Hematopoietic multipotent progenitor cell treated with erythropoietin and hydrocortisone succinate and interleukin-3 and kit ligand, for 15 days (in vitro differentiated cells): Measurements from ENCODE around the gene SV2C.

Experiments used
- DNase-seq: peaks from one replicate; pipeline ENCODE4 v3.0.0-alpha.2; 2015; ENCODE audit warnings: low spot score

The SV2C gene

GRCh38 chr5:76345582-76345981 is 262.4 kb downstream of the SV2C start:
- no peak for DNase-seq

- no peak for DNase-seq
Measured at GRCh38 chr5:76351176-76351575, 268.0 kb downstream of the SV2C start.

- DNase-seq = no peak
Measured at GRCh38 chr5:76351577-76351976, 268.4 kb downstream of the SV2C start.

GRCh38 chr5:76356887-76357286 is 273.7 kb downstream of the SV2C start:
- no peak for DNase-seq

GRCh38 chr5:76363352-76364225 is 280.4 kb downstream of the SV2C start:
- DNase-seq = peak; percentile 94

- DNase-seq = no peak
Measured at GRCh38 chr5:76364226-76364589, 281.0 kb downstream of the SV2C start.

- no peak for DNase-seq
Measured at GRCh38 chr5:76365561-76365960, 282.4 kb downstream of the SV2C start.

DNA sequence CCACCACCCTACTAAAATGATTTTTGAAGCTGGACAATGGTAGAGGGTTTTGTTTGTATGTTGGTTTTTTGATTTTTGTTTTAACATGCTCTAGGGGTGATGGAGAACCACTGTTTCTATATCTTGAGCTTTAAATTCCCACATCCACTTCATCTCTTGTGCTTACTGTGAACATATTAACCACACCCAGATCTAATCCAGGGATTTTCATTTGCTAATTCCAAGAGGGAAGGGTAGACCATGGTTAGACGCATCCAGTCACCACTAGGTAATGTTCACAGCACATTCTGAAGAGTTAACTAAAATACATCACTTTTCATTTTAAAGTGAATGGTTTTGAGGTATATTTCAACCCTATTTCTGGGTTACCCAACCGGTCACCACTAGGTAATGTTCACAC is 283.4 kb downstream of the SV2C start:
- DNase-seq = peak; percentile 31

- DNase-seq = peak; percentile 34
Measured at GRCh38 chr5:76367623-76368371, 284.6 kb downstream of the SV2C start.

- DNase-seq = no peak
Measured at GRCh38 chr5:76368941-76369340, 285.8 kb downstream of the SV2C start.

DNA sequence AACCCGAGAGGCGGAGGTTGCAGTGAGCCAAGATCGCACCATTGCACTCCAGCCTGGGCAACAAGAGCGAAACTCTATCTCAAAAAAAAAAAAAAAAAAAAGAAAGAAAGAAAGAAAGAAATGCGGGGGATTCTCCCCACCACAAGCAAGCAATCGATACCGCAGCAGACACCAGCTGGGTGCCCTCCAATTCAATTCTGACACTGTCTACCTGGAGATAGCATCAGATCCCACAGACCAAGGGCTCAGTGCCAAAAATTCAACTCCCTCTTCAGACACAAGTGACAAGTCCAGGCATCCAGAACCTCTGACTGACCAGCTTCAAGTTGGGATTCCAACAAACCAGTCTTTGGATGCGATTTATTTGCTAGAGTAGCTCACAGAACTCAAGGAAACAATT is 286.5 kb downstream of the SV2C start:
- peak; percentile 32 for DNase-seq

DNA sequence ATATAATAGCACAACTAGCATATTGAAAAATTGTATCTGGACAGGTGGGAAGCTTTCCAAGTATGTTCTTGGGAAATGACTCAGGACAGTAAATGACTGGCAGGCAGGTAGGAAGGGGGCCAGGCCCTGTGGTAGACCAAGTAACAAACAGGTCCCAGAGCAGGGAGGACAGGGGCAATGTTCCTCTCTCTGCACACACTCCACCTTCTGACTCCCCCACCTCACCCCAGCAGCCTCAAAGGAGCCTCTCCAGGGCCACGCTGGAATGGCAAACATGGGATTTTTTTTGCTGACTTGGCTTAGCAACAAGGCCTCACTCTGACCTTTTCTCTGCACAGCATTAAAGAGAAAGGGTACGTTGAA is 288.8 kb downstream of the SV2C start:
- peak; percentile 33 for DNase-seq

DNA sequence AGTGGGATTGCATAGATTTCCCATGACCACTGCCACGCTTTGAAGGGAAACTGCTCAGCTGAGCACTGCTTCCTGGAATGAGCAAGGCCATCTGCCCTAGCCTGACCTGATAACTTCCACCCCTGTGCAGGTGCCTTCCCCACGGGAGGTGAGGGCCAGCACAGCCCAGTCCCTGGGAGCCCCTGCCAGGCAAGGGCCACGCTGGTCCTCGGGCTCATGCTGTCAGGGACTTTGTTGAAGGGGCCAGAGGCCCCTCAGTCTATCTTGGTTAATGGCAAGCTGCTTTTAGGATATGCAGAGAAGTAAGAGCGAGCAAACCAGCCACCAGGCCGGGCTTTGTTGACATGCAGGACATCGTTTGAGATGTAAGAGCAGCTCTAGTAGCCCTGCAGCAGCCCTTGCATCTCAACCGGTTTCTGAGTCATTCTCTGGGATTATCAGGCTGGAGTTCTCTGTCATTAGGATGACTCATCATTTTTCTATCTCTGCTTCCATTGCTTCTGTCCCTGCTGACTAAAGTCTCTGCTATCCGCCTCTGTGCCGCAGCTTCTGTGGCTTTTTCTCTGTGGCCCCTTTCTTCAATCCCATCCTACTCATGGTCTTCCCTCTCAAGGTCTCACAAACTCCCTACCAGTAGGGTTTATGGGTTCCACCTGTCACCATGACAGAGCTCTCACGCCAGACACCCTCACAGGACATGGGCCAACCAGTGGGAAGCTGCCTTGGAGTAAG is 289.3 kb downstream of the SV2C start:
- DNase-seq = peak; percentile 93

DNA sequence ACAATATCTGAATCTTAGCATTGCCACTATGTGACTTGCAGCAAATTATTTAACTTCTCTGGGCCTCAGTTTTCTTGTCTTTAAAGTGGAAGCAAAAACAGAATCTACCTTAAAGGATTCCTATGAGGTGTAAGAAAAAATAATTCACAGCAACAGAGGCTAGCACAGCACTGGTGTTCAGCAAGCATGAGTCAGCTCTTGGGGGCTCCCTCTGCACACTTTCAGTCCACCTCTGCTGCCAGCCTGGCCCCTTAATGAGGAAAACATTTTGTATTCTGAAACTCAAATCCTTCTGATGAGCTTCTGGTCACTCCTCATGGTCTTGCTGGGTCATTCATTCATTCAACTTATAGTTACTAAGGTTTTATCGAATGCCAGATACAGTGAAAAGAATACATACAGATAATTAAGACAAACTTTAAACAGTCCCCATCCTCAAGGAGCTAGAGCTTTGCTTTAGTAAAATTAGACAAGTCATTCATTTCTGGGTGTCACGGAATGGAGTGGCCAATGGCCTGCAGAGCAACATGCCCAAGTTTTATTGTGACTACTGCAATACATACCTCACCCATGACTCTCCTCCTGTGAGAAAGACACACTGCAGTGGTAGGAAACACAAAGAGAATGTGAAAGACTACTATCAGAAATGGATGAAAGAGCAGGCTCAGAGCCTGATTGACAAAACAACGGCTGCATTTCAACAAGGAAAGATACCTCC is 293.1 kb downstream of the SV2C start:
- DNase-seq = peak; percentile 44

GRCh38 chr5:76376866-76377230 is 293.7 kb downstream of the SV2C start:
- peak; percentile 51 for DNase-seq

DNA sequence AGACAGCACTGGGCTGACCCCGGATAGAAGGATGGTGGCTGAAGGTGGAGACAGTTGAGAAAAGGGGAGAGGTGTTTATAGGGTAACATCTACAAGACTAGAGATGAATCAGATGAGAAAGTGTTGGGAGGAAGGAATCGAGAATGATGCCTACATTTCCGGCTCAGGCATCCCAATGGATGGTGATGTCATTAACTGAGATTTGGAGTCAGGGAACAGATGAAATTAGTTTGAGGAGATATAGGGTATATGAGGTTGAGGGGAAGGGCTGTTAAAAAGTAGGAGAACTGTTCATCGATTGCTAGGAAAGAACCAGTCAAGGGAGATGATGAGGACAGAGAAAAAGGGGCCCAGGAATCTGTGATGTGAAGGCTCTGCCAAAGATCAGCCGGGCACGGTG is 295.2 kb downstream of the SV2C start:
- no peak for DNase-seq

GRCh38 chr5:76379316-76379715 is 296.1 kb downstream of the SV2C start:
- DNase-seq = no peak

DNA sequence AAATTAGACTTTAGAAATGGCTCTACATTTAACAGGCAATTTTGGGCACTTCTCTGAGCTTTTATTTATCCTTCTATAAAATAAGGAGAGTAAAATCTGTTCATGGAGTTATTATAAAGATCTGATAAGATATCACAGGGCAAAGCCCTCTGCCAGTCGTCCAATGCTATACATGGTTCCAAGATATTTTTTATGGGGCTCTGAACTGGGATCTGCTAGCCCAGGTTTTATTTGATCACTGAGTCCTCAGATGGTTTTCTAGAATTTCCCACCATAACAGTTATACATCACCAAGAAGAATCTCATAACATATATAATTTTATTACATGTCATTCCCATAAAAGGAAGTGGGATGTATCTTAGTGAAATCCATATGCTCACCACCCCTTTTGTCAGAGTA is 296.7 kb downstream of the SV2C start:
- no peak for DNase-seq

DNA sequence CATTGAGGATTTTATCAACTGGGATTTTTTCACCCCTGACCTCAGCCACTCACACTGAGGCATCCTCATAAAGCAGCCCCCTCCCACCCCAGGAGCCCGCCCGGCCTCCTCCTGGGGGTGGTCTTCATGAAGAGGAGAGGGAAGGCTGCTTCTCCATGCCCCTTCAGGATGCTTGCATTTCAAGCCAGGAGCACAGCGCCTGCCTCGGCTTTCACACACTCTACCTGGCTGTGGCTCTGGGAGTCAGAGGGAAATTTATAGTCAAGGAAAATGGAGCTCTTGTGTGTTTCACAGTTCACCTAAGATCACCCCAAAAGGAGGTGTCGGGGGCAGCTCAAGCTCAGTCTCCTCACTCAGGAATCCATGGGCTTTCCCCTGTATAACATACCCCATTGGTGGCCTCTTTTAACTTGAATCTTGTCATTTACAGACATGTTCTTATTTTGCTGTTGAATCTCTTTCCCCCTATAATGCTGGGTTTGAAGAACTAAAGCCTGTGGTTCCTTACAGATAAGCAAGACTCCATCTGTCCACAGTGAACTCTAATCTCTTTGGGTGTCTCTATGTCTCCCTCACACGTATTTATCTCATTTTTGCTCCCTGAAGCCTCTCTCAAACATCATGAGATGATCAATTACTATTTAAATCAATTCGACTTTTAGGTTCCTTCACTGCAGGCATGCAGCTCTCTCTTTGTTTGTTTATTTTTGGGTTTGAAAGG is 297.3 kb downstream of the SV2C start:
- DNase-seq = peak; percentile 53

DNA sequence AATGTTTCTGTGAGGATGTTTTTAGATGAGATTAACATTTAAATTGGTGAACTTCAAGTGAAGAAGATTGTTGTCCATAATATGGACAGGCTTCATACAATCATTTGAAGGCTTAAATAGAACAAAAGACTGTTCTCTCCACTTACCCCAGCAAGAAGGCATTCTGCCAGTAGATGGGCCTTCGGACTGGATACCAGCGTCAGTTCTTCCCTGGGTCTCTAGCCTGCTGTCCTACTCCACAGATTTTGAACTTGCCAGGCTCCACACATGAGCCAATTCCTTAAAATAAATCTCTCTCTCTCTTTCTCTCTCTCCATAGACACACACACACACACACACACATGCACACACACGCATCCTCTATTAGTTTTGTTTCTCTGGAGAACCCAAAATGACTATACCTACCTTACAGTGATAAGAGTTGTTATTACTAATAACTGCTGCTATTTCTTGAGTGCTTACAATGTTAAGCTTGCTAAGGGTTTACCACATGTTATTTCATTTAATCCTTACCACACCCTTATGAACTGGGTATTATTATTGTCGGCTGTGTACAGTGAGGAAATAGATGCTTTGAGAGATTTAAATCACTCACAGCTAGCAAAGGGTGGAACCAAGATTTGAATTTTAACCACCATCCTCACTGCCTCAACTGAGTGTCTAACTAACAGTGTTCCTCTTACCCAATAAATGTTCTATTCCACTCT is 300.1 kb downstream of the SV2C start:
- no peak for DNase-seq

DNA sequence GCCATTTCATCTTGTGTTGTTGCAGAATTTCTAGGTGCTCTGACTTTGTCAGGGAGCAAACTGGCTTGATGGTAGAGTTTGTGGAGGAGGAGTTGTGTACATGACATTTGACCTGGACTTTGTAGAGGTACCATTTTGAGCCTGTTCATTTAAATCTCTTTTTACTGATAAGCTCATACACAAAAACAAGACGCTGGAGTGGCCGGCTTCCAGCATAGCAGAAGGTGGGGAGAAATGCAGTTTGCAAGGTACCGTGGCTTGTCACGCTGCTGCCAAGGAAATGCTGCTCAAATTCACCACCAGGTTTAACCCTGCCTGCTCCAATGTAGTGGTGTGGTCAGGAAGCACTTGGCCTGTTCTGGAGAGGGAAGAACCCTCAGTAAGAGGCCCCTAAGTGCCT is 301.0 kb downstream of the SV2C start:
- no peak for DNase-seq
